HL-60 (cell line): ENCODE results near the gene ANKRD55.

Source experiments
- CTCF ChIP-seq: IDR thresholded peaks from one replicate; pipeline ENCODE4 v1.5.1; 2011; ENCODE audit warnings: low read length, control low read depth, inconsistent platforms; ENCODE audit not compliant: insufficient read depth
- POLR2AphosphoS5 ChIP-seq: IDR thresholded peaks from 2 replicates; pipeline ENCODE4 v1.6.1; 2012; ENCODE audit warnings: low read depth
- SPI1 ChIP-seq: IDR thresholded peaks from 2 replicates; pipeline ENCODE4 v1.6.1; 2012; ENCODE audit warnings: low read depth, mild to moderate bottlenecking, borderline replicate concordance

- no peak for TF ChIP-seq CTCF
- TF ChIP-seq POLR2AphosphoS5, result no peak
- TF ChIP-seq SPI1, result no peak
These were observed 4.0 kb downstream of the ANKRD55 start for GRCh38 chr5:56229111-56229510.
